ENCODE results near the gene NCKAP5. TPM values are rescaled to one million over a fixed set of nuclear protein-coding genes. Genes with fewer than 3 reads are reported as not detected.
"Not testable (repeated sequence)": the region's sequence is repeated elsewhere in the genome, so short reads cannot be mapped to it uniquely, and the experiment has no call there.

NCKAP5 gene
- total RNA-seq, 1 donor from 2014 or later = 0.55 TPM

DNA sequence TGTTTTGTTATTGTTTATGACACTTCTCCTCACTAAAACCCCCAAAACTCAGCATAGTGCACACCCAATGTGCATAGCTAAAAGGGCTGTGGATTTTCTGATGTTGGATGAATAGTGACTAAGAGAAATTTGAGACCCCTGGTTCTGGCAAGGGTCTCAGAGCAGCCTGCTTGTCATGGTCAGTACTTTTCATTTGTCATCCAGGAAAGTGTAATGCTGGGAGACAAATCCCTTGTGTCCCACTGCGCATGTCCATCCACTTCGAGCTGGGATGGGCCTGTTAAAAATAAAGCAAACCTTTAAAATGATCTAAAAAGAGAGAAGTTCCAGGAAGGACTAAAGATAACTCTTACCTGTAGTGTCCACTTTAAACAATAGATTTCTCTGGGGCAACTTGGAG is 851.3 kb downstream of the NCKAP5 start:
- DNase-seq (ENCODE audit: low read depth) = no peak

- DNase-seq (ENCODE audit: low read depth) = no peak
Observed at GRCh38 chr2:132715386-132716351, 852.6 kb downstream of the NCKAP5 start.

DNA sequence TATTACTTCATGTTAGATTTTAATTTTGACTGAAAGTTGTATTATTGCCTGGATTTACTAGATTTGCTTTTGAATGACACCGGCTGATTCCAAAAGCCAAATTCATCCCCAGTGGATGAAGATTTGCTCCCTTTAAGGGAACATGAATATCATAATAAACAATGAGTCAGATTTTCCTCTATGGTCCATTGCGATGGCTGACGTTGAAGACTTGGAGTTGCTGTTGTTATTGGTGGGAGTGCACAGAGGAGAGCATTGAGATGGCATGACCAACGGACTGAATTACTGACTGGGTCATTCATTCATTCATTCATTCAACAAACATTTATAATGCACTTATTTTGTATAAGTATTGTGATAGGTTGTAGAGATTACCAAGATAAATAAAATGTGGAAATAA is 864.9 kb downstream of the NCKAP5 start:
- DNase-seq (ENCODE audit: low read depth) = no peak

DNA sequence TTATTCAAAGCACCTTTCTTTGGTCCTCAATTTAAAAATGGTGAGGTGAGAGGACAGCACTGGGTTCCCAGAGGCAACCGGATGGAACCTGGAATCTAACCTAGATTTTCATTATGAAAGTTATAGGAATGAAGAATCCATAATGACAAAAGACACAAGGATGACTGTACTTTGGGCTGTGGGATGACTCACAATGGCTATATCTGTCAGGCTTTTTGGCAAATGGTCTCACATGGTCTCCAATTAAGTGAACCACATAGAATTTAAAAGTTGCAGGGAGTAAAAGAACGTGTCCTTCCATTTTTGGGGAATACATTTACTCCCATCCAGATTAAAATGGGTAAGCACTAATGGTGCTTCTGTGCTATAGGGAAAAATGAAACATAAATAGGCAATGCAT is 866.5 kb downstream of the NCKAP5 start:
- no peak for DNase-seq (ENCODE audit: low read depth)

DNA sequence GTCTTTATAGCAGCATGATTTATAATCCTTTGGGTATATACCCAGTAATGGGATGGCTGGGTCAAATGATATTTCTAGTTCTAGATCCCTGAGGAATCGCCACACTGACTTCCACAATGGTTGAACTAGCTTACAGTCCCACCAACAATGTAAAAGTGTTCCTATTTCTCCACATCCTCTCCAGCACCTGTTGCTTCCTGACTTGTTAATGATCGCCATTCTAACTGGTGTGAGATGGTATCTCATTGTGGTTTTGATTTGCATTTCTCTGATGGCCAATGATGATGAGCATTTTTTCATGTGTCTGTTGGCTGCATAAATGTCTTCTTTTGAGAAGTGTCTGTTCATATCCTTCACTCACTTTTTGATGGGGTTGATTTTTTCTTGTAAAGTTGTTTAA is 868.5 kb downstream of the NCKAP5 start:
- not testable (repeated sequence) for DNase-seq (ENCODE audit: low read depth)

- not testable (repeated sequence) for DNase-seq (ENCODE audit: low read depth)
Observed at GRCh38 chr2:132698347-132698746, 869.9 kb downstream of the NCKAP5 start.

GRCh38 chr2:132697556-132698205 is 870.6 kb downstream of the NCKAP5 start:
- DNase-seq (ENCODE audit: low read depth) = no peak

DNA sequence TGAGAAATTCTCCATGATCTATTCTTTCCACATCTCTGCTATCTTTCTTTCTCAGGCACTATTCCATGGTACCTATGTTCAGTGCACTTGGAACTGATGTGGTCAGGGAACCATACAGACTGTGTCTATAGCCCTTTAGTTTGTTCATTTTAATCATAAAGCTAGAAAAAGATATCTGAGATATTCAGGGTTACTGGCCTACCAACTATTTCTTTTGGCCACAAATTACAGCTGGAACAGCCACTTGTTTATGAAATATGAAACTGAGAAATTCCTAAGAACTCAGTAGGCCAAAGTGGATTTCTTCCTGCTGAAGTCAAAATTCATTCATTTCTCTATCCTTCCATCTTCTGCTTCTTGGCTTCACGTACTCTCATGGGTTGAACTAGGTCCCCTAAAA is 875.4 kb downstream of the NCKAP5 start:
- DNase-seq (ENCODE audit: low read depth) = no peak

DNA sequence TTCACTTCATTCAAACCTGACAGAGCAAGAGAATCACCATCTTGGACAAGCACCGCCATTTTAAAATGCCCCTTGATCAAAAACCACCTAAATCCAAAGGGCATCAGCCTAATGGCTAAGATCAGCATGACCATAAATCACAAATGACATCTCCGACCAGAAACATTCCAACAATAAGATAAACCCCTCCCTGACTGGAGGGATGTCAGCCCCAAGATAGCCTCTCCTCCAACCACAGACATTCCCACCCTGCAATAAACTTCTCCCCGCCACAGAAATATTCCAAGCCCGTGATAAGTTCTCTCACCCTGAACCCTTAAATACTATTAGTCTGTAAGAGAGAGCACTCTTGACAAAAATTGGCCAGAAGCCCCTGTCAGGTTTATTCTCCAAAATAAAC is 876.7 kb downstream of the NCKAP5 start:
- no peak for DNase-seq (ENCODE audit: low read depth)

GRCh38 chr2:132690664-132691303 is 877.5 kb downstream of the NCKAP5 start:
- no peak for DNase-seq (ENCODE audit: low read depth)

DNA sequence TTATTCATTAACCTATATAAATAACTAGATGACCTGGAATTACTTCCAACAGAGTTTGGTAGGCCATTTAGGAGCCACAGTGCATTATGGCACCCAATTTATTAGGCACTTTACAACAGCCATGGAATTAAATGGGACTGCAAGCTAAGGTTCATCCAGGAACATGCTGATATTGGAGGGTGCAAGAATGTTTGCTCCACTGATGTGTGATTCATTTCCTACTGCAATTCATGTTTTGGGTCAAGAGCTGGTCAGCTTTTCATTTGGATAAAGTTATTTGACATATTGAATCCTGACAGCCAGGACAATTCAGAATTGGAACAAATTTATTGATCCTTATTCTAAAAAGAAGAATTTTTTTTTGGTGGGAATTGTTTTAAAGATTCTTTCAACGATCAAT is 886.5 kb downstream of the NCKAP5 start:
- peak; percentile 28 for DNase-seq (ENCODE audit: low read depth)

- no peak for DNase-seq (ENCODE audit: low read depth)
Observed at GRCh38 chr2:132680544-132680943, 887.7 kb downstream of the NCKAP5 start.

DNA sequence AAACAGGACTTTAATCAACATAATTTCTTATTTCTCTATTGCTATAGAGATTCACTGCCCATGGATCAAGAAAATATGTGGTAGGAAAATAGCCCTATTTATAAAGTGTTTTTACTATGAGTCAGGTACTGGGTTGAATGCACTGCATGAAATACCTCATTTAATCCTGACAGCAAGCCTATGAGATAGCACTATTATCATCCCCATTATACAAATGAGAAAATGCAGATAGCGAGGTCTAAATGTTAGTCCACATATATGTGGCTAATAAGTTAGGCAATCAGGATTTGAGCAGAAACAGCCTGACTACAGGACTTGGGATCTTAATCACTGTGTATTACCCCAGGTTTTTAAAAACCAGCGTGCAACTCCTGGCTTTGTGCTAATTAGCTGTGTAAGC is 889.8 kb downstream of the NCKAP5 start:
- DNase-seq (ENCODE audit: low read depth) = peak; percentile 18

- no peak for DNase-seq (ENCODE audit: low read depth)
Observed at GRCh38 chr2:132677661-132678060, 890.6 kb downstream of the NCKAP5 start.

DNA sequence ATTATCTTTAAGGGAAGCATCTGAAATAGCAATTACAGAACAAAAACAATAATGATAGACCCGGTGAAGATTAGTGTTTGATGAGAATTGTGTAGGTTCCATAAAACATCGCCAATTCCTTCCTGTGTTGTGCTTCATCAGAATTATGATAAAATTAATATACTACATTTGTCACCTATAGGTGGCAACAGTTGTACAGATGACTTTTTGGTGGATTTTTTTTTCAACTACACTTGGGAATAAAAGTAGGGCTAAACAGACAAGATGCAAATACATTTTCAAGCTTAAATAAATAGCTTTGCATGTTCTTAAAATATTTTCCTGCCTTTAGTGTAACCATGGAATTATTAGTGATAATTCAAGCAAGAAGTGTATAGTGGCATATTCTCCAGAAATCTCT is 891.3 kb downstream of the NCKAP5 start:
- DNase-seq (ENCODE audit: low read depth) = peak; percentile 22

DNA sequence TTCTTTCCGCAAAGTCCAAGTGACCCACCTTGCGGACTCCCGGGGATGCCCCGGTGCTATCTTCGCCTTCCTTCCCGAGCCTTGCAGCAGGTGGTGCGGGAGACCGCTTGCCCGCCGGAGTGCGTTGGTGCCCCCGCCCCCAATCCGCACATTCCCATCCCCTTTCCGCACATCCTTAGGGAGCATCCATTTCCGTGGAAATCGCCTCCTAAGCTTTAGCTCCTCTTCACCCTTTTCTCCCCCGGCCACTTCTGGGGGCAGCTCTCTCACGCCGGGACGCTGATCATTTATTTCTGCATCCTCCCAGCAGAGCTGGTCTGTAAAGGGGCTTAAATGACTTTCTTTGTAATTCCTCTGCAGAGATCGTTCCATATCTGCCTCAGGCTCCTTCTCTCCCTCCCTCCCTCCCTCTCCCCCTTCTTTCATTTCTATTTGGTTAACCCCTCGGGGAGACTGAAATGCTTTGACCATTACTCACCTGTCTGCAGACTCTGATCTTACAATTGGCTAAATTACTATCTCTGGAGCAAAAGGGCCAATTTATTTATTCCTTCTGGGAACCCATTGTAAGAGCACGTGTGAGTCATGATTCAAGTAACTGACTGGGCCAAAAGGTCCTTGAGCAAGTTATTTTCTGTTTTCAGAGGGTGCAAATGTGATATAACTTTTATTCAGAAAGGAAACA is 897.0 kb downstream of the NCKAP5 start:
- peak; percentile 99 for DNase-seq (ENCODE audit: low read depth)

- peak; percentile 15 for DNase-seq (ENCODE audit: low read depth)
Observed at GRCh38 chr2:132670496-132671150, 897.6 kb downstream of the NCKAP5 start.

DNA sequence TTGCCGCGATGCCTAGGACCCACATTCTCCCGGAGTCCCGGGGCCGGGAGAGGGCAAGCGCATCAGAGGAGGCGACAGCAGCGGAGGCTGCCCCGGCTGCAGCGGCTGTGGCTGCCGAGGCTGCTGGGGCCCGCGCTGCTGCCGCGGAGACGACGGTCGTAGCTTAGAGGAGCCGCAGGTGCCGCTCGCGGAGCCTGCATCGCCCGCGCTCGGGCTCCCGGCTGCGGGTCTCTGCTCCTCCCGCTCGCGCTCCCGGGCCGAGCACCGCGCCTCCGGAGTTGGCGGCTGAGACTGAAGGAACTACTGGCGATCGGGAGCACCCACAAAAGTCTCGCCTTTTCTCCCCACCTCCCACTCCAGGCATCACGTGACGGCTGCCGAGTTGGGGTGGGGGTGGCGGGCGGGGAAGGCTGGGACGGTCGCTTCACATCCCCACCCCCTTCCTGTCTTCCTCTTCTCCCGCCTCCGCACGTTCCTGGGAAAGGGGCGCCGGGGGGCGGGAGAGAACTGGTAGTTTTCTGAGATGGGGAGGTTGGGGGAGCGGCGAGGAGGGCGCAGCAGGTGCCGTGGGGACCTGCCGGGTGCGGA is 898.3 kb downstream of the NCKAP5 start, which contains the start of gene LYPD1:
Gene LYPD1 (minus strand): TSS at position 298 of the 588 bp plus-strand sequence. CDS start 273 bp downstream, at position 25.
- DNase-seq (ENCODE audit: low read depth) = no peak

GRCh38 chr2:132668987-132669907 is 899.0 kb downstream of the NCKAP5 start:
- no peak for DNase-seq (ENCODE audit: low read depth)
